ENCODE results near the gene CEP19. TPM values are rescaled to one million over a fixed set of nuclear protein-coding genes. Genes with fewer than 3 reads are reported as not detected.
"Not testable (repeated sequence)": the region's sequence is repeated elsewhere in the genome, so short reads cannot be mapped to it uniquely, and the experiment has no call there.

CEP19 gene
- total and polyA plus RNA-seq, 2 donors from 2014 or later: 1.5 to 2.6 TPM

DNA sequence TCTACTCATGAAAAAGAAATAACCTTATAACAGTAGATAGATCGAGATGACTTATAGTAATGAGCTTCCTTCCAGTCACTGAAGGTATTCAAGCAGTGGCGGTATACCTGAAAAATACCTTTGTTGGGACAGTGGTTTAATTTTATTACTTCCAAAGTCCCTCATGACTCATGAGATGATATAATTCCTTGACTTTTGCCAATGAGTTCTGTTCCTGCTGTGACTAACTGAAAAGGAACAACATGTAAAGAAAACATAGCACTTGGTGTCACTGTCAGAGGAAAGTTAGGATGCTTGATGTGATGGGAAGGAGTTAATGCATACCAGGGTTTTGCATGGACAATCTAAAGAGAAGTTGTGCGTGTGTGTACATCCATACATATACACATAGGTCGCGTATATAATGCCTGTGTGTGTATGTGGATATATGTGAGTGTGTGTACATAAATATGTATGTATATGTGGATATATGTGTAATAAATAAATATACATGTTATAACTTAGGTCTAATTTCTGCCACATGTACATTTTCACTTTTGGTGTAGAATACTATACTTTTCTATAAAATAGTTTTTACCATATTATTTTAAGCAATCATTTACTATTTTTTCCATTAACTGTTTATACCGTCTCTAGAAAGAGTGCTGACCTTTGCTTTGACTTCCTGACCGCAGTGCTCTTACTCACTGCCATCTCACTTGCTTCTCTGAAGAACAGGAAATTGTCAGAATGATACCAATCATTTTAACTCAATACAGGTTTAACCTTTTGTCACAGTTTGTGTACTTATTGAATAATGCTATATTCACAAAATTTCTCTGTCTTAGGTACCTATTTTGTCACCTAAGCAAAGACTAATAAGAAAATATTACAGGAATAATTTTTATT is 15.0 kb upstream of the CEP19 start:
- no peak for FAIRE-seq
- no peaks in the 10 kb centered on the region for H3K9me3 ChIP-seq (ENCODE audit: control insufficient read depth in 2 of 3, insufficient read depth in 1 of 3, low read length in 3 of 3)
- H3K36me3 ChIP-seq (ENCODE audit: control insufficient read depth in 2 of 3, insufficient read depth in 3 of 3, low read length in 3 of 3): no peaks in the 10 kb centered on the region
- no peak overlapping the region for H3K4me3 ChIP-seq (ENCODE audit: low read length in 3 of 3)
- DNase-seq: no peak
- H3K9ac ChIP-seq (ENCODE audit: low read length in 3 of 3): no peak overlapping the region
- intact Hi-C loops (cut with DNase I): no loop called here
- H3K4me1 ChIP-seq (ENCODE audit: control insufficient read depth in 2 of 3, insufficient read depth in 2 of 3, low read depth in 1 of 3, low read length in 3 of 3): no peaks in the 10 kb centered on the region
- TF ChIP-seq, protein P1, sequence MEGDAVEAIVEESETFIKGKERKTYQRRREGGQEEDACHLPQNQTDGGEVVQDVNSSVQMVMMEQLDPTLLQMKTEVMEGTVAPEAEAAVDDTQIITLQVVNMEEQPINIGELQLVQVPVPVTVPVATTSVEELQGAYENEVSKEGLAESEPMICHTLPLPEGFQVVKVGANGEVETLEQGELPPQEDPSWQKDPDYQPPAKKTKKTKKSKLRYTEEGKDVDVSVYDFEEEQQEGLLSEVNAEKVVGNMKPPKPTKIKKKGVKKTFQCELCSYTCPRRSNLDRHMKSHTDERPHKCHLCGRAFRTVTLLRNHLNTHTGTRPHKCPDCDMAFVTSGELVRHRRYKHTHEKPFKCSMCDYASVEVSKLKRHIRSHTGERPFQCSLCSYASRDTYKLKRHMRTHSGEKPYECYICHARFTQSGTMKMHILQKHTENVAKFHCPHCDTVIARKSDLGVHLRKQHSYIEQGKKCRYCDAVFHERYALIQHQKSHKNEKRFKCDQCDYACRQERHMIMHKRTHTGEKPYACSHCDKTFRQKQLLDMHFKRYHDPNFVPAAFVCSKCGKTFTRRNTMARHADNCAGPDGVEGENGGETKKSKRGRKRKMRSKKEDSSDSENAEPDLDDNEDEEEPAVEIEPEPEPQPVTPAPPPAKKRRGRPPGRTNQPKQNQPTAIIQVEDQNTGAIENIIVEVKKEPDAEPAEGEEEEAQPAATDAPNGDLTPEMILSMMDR (IDR thresholded peaks at IDR 0.05; ENCODE audit: borderline replicate concordance, extremely low read depth, insufficient read depth): no peak
- H3K27me3 ChIP-seq (ENCODE audit: control insufficient read depth, insufficient read depth, low read length): no peaks in the 10 kb centered on the region
- H3K27ac ChIP-seq (ENCODE audit: low read depth in 2 of 2, low read length in 2 of 2): no peak overlapping the region

DNA sequence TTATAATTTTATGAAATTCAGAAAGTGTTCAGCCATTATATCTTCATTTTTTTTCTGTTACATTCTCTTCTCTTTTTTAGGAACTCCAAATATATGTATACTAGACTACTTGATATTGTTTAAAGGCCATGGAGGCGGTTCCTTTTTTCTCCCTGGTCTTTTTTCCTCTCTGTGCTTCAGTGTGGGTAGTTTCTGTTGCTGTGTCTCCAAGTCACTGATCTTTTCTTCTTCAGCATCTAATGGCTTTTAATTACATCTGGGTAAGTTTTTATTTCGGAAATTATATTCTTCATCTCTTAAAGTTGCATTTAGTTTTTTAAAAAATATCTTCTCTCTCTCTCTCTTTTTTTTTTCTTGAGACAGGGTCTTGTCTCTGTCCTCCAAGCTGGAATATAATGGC is 9.0 kb upstream of the CEP19 start:
- H3K4me1 ChIP-seq (ENCODE audit: control insufficient read depth in 2 of 3, insufficient read depth in 2 of 3, low read depth in 1 of 3, low read length in 3 of 3): no peaks in the 10 kb centered on the region
- peaks cover 0 to 2% (median 0%) of the 10 kb centered on the region in 3 donors for H3K36me3 ChIP-seq (ENCODE audit: control insufficient read depth in 2 of 3, insufficient read depth in 3 of 3, low read length in 3 of 3)
- H3K4me3 ChIP-seq (ENCODE audit: low read length in 3 of 3): no peak overlapping the region
- TF ChIP-seq, protein P1 (IDR thresholded peaks at IDR 0.05; ENCODE audit: borderline replicate concordance, extremely low read depth, insufficient read depth): no peak
- no peaks in the 10 kb centered on the region for H3K27me3 ChIP-seq (ENCODE audit: control insufficient read depth, insufficient read depth, low read length)
- H3K27ac ChIP-seq (ENCODE audit: low read depth in 2 of 2, low read length in 2 of 2): no peak overlapping the region
- DNase-seq (no peak), FAIRE-seq (no peak)
- no peaks in the 10 kb centered on the region for H3K9me3 ChIP-seq (ENCODE audit: control insufficient read depth in 2 of 3, insufficient read depth in 1 of 3, low read length in 3 of 3)
- no peak overlapping the region for H3K9ac ChIP-seq (ENCODE audit: low read length in 3 of 3)
- intact Hi-C loops (cut with DNase I): no loop called here

DNA sequence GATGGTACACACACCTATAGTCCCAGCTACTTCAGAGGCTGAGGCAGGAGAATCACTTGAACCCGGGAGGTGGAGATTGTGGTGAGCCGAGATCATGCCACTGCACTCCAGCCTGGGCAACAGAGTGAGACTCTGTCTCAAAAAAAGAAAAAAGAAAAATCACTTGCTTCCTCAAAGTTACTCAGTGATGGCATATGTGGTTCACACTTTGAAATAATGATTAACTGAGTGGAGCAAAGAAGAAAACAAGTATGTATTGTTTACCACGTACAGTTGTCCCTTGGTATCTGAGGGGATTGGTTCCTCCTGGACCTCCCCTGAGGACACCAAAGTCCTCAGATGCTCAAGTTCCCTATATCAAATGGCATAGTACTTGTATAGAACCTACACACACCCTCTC is 5.1 kb upstream of the CEP19 start:
- H3K9ac ChIP-seq (ENCODE audit: low read length in 3 of 3); intact Hi-C loops (cut with DNase I); H3K4me3 ChIP-seq (ENCODE audit: low read length in 3 of 3); H3K4me1 ChIP-seq (ENCODE audit: control insufficient read depth in 2 of 3, insufficient read depth in 2 of 3, low read depth in 1 of 3, low read length in 3 of 3); H3K27ac ChIP-seq (ENCODE audit: low read depth in 2 of 2, low read length in 2 of 2); H3K27me3 ChIP-seq (ENCODE audit: control insufficient read depth, insufficient read depth, low read length); H3K9me3 ChIP-seq (ENCODE audit: control insufficient read depth in 2 of 3, insufficient read depth in 1 of 3, low read length in 3 of 3); DNase-seq; H3K36me3 ChIP-seq (ENCODE audit: control insufficient read depth in 2 of 3, insufficient read depth in 3 of 3, low read length in 3 of 3); FAIRE-seq: not testable (repeated sequence)

DNA sequence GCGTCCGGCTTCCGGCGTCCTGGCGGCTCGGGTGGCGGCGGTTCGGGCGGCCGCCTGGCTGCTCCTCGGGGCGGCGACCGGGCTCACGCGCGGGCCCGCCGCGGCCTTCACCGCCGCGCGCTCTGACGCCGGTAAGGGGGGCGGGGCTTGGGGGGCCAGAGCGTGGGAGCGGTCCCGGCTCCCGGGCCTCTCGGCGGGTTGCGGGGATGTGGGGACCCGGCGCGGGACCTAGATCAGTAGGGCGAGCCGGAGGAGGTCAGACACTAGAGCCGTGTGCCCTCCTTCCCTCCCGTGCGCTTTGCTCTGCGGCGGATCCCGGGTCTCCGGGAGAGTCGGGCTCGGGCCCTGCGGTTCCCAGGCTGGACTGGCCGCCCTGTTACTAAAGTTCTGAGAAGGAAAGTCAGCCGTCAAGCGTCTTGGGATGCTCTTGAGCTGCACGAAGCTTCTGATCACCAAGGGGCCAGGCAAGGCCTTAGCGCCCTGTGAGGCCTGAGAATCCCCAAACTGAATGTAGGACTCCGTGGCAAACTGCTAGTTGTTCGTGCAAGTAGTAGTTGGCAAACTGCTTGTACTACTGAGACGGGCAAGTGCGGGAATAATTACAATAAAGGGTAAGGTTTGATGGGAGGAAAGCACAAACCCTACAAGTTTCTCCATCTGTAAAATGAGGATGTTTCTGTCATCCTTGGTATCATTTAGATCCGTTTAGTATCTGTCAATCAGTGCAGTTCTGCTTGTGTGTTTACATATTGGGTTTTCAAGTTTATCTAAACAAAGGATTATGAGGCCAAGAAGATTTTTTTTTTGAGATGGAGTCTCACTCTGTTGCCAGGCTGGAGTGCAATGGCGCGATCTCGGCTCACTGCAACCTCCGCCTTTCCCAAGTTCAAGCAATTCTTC is 714 bp upstream of the CEP19 start:
- H3K27me3 ChIP-seq (ENCODE audit: control insufficient read depth, insufficient read depth, low read length): no peaks in the 10 kb centered on the region
- no peaks in the 10 kb centered on the region for H3K9me3 ChIP-seq (ENCODE audit: control insufficient read depth in 2 of 3, insufficient read depth in 1 of 3, low read length in 3 of 3)
- peak overlapping the region; percentile 71 to 85 (median 72) for H3K9ac ChIP-seq (ENCODE audit: low read length in 3 of 3)
- intact Hi-C loops (cut with DNase I): no loop called here
- peak overlapping the region; percentile 80 to 83 for H3K27ac ChIP-seq (ENCODE audit: low read depth in 2 of 2, low read length in 2 of 2)
- TF ChIP-seq, protein P1 (IDR thresholded peaks at IDR 0.05; ENCODE audit: borderline replicate concordance, extremely low read depth, insufficient read depth): no peak
- H3K36me3 ChIP-seq (ENCODE audit: control insufficient read depth in 2 of 3, insufficient read depth in 3 of 3, low read length in 3 of 3): no peaks in the 10 kb centered on the region
- peaks cover 0 to 7% (median 0%) of the 10 kb centered on the region in 3 donors for H3K4me1 ChIP-seq (ENCODE audit: control insufficient read depth in 2 of 3, insufficient read depth in 2 of 3, low read depth in 1 of 3, low read length in 3 of 3)
- peak overlapping the region; percentile 70 to 85 (median 79) for H3K4me3 ChIP-seq (ENCODE audit: low read length in 3 of 3)
- DNase-seq: peak in 3 of 5 donors; percentile 4 to 85 (median 77)
- no peak for FAIRE-seq

All from kidney (tissue), 14 donors.